Gastroesophageal sphincter (tissue), 4 donors: ENCODE results near the gene ANKRD52. TPM values are rescaled to one million over a fixed set of nuclear protein-coding genes. Genes with fewer than 3 reads are reported as not detected.

ENCODE experiments used
- ATAC-seq: fragments of 150-250 bp; one replicate; pipeline ENCODE4 v1.9.1; 2016; ENCODE audit warnings: mild to moderate bottlenecking, moderate library complexity
- H3K27ac ChIP-seq, 4 donors: fragments of 200-600 bp; sonication (generic) in 3 of 4; 1 replicate in 3 of 4; 2 replicates in 1 of 4; pipeline ENCODE4 v1.5.1; 2016 to 2019
- H3K27me3 ChIP-seq: fragments of 200-600 bp; sonication (generic); one replicate; pipeline ENCODE4 v1.5.1; 2019
- H3K36me3 ChIP-seq, 2 donors: fragments of 200-600 bp; sonication (generic); one replicate each; pipeline ENCODE4 v1.5.1; 2019; ENCODE audit warnings: control low read depth in 1 of 2
- H3K4me1 ChIP-seq, 3 donors: fragments of 200-600 bp; sonication (generic); 1 replicate in 2 of 3; 2 replicates in 1 of 3; pipeline ENCODE4 v1.5.1; 2016 to 2019; ENCODE audit warnings: control low read depth in 2 of 3
- H3K4me3 ChIP-seq, 2 donors: fragments of 200-600 bp; sonication (generic); one replicate each; pipeline ENCODE4 v1.5.1; 2019; ENCODE audit warnings: mild to moderate bottlenecking in 1 of 2, moderate library complexity in 1 of 2
- H3K9me3 ChIP-seq, 3 donors: fragments of 200-600 bp; sonication (generic); one replicate each; pipeline ENCODE4 v1.5.1; 2017 to 2019; ENCODE audit warnings: control low read depth in 2 of 3
- EP300 ChIP-seq: sonication (generic); formaldehyde crosslinking; IDR thresholded peaks from one replicate; pipeline ENCODE4 v1.6.1; 2017; ENCODE audit warnings: antibody characterized with exemption, mild to moderate bottlenecking
- POLR2A ChIP-seq, 2 donors: fragments of 450-650 bp; IDR thresholded peaks; one replicate each; pipeline ENCODE4 v1.6.1; 2017; ENCODE audit warnings: antibody characterized with exemption in 2 of 2, mild to moderate bottlenecking in 2 of 2, moderate library complexity in 1 of 2
- POLR2AphosphoS5 ChIP-seq: sonication (generic); formaldehyde crosslinking; IDR thresholded peaks from one replicate; pipeline ENCODE4 v1.6.1; 2017; ENCODE audit warnings: antibody characterized with exemption
- WGBS, 2 donors: methylation state at CpG; one replicate each; pipeline ENCODE4 v1.1.5; 2018; ENCODE audit warnings: low coverage in 1 of 2; 5-methylcytosine and 5-hydroxymethylcytosine counted together
- total RNA-seq, 4 donors: library from RNA; depleted of rRNA; stranded (reverse); fragments of >200 nt; gene quantifications; one replicate each; pipeline ENCODE4 v1.1.0, GENCODE V29; 2016
- TF ChIP-seq, protein P1 (sequence below), 4 experiments: fragments of 200-600 bp in 2 of 4; fragments of 450-650 bp in 2 of 4; sonication (generic) in 1 of 4; IDR thresholded peaks; one replicate each; pipeline ENCODE4 v1.5.1; 2017 to 2019; ENCODE audit warnings: antibody characterized with exemption in 4 of 4, mild to moderate bottlenecking in 2 of 4, moderate library complexity in 2 of 4

The ANKRD52 gene
- total RNA-seq, 4 donors from 2014 or later, result 12.9 to 37.8 (median 15.6) TPM

DNA sequence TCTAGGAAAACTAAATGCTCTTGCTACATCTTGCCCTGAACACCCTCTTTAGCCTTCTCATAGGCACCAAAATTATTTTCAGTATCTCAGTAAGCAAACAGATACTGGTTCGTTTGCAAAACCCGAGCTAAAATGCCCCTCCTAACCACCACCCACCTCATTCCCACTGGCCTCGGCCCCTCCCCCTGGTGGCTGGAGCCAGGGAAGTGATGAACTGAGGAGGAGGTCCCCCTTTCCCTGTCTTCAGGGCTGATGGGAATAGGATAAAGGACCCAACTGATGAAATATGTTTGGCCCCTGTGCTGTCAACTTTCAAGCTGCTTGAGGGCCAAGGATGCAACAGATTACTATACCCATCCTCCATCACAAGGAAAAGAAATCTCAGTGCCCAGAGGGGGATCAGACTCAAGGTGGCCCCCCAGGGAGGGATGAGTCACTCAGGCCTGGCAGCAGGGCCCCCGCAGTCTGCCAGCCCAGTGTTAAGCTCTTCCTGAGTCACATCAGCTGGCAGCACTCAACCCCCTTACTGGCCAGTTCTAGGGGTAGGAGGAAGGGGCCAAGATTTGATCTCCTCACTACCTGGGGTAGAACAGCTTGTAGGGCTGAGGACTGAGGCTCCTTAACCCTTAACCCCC, 1.7 kb downstream of the ANKRD52 start:
- WGBS, 2 donors, result 13% methylated on average over 4 of the region's 4 CpGs; no CpG with 5 or more reads in 1 of the 2 donors
- ATAC-seq, result no peak

DNA sequence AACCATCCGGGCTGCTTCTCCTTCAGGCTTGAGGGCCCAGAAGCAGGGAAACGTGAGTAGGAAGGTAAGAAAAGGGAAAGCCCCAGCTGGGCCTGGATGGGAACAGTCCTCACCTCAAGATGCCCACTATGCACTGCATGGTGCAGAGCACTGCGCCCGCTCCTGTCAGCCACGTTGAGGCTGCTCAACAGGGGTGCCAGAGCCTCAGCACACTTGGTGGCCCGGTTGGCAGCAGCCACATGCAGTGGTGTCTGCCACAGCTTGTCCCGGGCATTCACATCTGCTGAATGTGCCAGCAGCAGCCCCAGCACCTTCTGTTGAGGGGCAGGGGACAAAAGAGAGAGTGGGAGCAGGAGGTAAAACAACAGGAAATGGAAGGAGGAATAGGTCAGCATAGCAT, 2.5 kb downstream of the ANKRD52 start:
- Histone ChIP-seq H3K27me3 (no peaks in the 10 kb centered on the region), H3K36me3 (peaks cover 0 to 62% of the 10 kb centered on the region in 2 donors), H3K4me1 (peaks cover 4 to 34% (median 21%) of the 10 kb centered on the region in 3 donors), H3K4me3 (no peak overlapping the region), H3K27ac (no peak overlapping the region), H3K9me3 (no peaks in the 10 kb centered on the region)
- TF ChIP-seq, protein P1, sequence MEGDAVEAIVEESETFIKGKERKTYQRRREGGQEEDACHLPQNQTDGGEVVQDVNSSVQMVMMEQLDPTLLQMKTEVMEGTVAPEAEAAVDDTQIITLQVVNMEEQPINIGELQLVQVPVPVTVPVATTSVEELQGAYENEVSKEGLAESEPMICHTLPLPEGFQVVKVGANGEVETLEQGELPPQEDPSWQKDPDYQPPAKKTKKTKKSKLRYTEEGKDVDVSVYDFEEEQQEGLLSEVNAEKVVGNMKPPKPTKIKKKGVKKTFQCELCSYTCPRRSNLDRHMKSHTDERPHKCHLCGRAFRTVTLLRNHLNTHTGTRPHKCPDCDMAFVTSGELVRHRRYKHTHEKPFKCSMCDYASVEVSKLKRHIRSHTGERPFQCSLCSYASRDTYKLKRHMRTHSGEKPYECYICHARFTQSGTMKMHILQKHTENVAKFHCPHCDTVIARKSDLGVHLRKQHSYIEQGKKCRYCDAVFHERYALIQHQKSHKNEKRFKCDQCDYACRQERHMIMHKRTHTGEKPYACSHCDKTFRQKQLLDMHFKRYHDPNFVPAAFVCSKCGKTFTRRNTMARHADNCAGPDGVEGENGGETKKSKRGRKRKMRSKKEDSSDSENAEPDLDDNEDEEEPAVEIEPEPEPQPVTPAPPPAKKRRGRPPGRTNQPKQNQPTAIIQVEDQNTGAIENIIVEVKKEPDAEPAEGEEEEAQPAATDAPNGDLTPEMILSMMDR (IDR thresholded peaks at IDR 0.05), result no peak
- no peak for TF ChIP-seq POLR2AphosphoS5
- TF ChIP-seq EP300, result no peak
- TF ChIP-seq POLR2A (IDR thresholded peaks at IDR 0.05), result no peak
- WGBS, 2 donors, result 82 to 100% methylated on average over 1 to 6 of the region's 7 CpGs
- ATAC-seq, result no peak

More for the DNA sequence above, 1.7 kb downstream of the ANKRD52 start:
- no peak for TF ChIP-seq EP300
- TF ChIP-seq POLR2A (IDR thresholded peaks at IDR 0.05), result no peak
- TF ChIP-seq POLR2AphosphoS5, result no peak
- TF ChIP-seq, protein P1 (IDR thresholded peaks at IDR 0.05), result no peak
- Histone ChIP-seq H3K27me3 (no peaks in the 10 kb centered on the region), H3K27ac (peak overlapping the region in 3 of 4 donors; percentile 1 to 95 (median 17)), H3K4me3 (peak overlapping the region in 1 of 2 donors; percentile 82), H3K36me3 (peaks cover 0 to 55% of the 10 kb centered on the region in 2 donors), H3K4me1 (peaks cover 4 to 34% (median 21%) of the 10 kb centered on the region in 3 donors), H3K9me3 (no peaks in the 10 kb centered on the region)

DNA sequence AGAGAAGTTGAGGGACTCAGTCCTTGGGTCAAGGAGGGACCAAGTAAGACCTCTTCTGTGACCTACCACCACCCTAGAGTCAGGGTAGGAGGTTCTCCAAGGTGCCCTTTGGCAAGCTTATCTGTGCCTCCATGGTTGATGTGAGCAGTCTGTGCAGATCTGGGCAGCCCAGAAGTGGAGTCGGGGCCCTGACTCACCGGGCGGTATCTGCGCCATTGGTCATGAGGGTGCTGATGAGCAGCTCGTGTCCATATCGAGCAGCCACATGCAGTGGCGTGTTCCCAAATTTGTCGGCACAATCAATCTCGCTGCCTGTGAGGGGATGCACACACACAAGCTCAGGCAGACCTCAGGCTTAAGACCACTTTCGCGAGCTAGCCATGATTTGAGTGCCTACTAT, 5.1 kb downstream of the ANKRD52 start:
- no peaks in the 10 kb centered on the region for H3K27me3 ChIP-seq
- H3K4me3 ChIP-seq, result no peak overlapping the region
- TF ChIP-seq, protein P1 (IDR thresholded peaks at IDR 0.05), result no peak
- TF ChIP-seq EP300, result no peak
- TF ChIP-seq POLR2AphosphoS5, result no peak
- no peak for TF ChIP-seq POLR2A (IDR thresholded peaks at IDR 0.05)
- H3K4me1 ChIP-seq, result peaks cover 4 to 24% (median 15%) of the 10 kb centered on the region in 3 donors
- H3K27ac ChIP-seq, result no peak overlapping the region
- peaks cover under 1 to 88% of the 10 kb centered on the region in 2 donors for H3K36me3 ChIP-seq
- ATAC-seq, result no peak
- WGBS, 2 donors, result 88% methylated on average over 5 of the region's 11 CpGs; no CpG with 5 or more reads in 1 of the 2 donors
- no peaks in the 10 kb centered on the region for H3K9me3 ChIP-seq

DNA sequence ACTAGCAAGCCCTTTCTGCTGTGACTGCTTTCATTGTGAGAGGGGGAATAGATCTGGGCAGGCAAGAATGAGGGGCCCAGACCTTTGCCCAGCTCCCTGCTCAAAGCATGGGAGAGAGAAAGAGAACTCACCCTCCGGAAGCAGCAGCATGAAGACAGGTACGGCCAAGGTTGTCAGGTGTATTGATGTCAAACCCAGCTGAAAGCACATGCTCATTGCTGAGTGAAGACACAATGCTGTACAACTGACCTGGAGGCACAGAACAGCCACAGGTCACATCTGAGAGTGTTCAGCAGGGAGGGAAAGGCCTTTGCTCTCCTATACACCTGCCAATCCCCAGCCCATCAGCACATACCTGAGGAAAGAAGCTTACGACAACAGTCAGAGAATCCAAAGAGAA, 5.5 kb downstream of the ANKRD52 start:
- H3K9me3 ChIP-seq, result no peaks in the 10 kb centered on the region
- TF ChIP-seq EP300, result no peak
- TF ChIP-seq, protein P1 (IDR thresholded peaks at IDR 0.05), result no peak
- TF ChIP-seq POLR2AphosphoS5, result no peak
- TF ChIP-seq POLR2A (IDR thresholded peaks at IDR 0.05), result no peak
- H3K4me3 ChIP-seq, result no peak overlapping the region
- peaks cover 4 to 93% of the 10 kb centered on the region in 2 donors for H3K36me3 ChIP-seq
- ATAC-seq, result no peak
- no peaks in the 10 kb centered on the region for H3K27me3 ChIP-seq
- H3K4me1 ChIP-seq, result peaks cover 4 to 23% (median 15%) of the 10 kb centered on the region in 3 donors
- WGBS, 2 donors, result 80% methylated on average over 1 of the region's 3 CpGs; no CpG with 5 or more reads in 1 of the 2 donors
- H3K27ac ChIP-seq, result no peak overlapping the region

DNA sequence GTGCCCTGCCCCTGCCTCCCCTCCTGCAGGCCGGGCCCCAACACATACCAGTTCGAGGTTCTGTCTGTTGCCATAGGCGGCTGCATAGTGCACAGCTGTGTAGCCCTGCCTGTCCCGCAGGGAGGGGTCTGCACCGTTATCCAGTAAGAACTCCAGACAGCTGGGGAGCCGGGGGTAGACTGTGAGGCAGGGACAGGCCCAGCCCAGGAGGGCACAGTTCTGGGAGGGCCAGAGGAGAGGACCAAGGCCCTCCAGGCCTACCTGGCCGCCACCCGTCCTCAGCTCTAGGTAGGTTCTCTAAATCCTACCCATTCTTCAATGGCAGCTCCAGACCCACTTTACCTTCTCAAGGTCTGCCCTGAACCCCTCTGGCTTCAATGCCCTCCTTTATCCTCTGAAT, 9.5 kb downstream of the ANKRD52 start:
- WGBS, 2 donors, result no CpG with 5 or more reads among the region's 8 CpGs
- TF ChIP-seq, protein P1 (IDR thresholded peaks at IDR 0.05), result no peak
- peaks cover 4 to 100% of the 10 kb centered on the region in 2 donors for H3K36me3 ChIP-seq

More for the DNA sequence above, 9.5 kb downstream of the ANKRD52 start:
- no peak for ATAC-seq
- Histone ChIP-seq H3K27ac (no peak overlapping the region), H3K9me3 (no peaks in the 10 kb centered on the region), H3K27me3 (no peaks in the 10 kb centered on the region), H3K4me3 (no peak overlapping the region), H3K4me1 (no peaks in the 10 kb centered on the region)
